Endothelial cell of hepatic sinusoid (primary cell): Measurements from ENCODE around the gene TRAPPC2L.

Experiments
- in situ Hi-C: cut with HindIII; loops from 2 replicates; pipeline ENCODE4 v1.10.0; 2017; ENCODE audit warnings: low sequenced_read_pairs

The TRAPPC2L gene

GRCh38 chr16:88872650-88873331 is 15.9 kb downstream of the TRAPPC2L start:
- in situ Hi-C loops, result loop anchor here (25.0 kb wide), 1 partner anchor 110 kb away; no protein-coding TSS in a partner anchor

DNA sequence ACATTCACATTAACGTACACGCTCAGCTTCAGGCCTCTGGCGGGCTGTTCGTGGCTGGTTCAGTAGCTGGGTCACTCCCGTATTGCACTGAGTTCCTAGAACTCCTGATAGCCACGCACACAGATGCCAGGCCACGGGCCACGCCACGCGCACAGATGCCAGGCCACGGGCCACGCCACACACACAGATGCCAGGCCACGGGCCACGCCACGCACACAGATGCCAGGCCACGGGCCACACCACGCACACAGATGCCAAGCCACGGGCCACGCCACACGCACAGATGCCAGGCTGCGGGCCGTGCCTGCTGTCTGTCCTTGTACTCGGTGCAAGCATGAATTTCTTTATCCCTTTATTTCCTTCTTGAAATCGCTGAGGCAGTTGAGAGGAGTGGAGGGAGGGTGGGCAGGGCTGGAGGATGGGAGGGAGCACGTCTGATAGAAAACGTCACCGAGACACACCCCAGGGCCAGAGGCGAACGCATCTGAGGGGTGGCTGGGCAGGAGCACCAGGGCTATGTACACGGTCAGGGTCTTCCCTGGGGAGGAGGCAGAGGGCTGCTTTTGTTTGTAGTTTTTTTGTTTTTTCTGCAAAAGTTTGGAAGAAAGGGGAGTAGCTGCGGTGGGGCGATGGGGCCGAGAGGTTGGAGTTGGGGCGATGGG is 18.1 kb downstream of the TRAPPC2L start:
- in situ Hi-C loops, result loop anchor here (25.0 kb wide), 1 partner anchor 113 kb away; no protein-coding TSS in a partner anchor

DNA sequence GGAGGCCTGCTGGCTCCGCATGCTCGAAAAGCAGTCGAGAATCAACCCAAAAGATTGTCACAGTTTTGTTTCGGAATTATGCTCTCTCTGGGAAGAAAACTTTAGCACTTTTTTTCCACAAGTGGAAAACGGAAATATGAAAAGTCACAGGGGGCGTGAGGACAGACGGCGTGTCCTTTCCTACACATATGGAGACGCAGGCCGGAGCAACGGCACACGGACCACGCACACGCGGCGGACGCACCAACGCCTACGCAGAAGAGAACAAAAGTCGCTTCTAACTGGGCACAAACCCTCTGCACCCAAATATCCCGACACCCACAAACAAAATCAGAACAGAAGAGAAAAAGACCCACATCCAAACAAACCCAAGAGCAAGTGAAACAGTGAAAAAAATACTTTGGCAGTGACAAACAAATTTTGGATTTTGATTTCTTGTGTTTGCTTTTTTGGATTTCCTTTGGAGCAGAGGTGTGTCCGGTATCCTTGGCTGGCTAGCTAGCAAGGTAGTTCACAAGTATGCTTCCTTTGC is 18.8 kb downstream of the TRAPPC2L start:
- in situ Hi-C loops, result no loop called here

GRCh38 chr16:88876942-88877526 is 20.1 kb downstream of the TRAPPC2L start:
- in situ Hi-C loops, result no loop called here

GRCh38 chr16:88877564-88878289 is 20.8 kb downstream of the TRAPPC2L start:
- in situ Hi-C loops, result no loop called here

- in situ Hi-C loops, result no loop called here
Observed at GRCh38 chr16:88878356-88878755, 21.4 kb downstream of the TRAPPC2L start.

GRCh38 chr16:88878967-88879787 is 22.2 kb downstream of the TRAPPC2L start:
- in situ Hi-C loops, result no loop called here

GRCh38 chr16:88879788-88880055 is 22.8 kb downstream of the TRAPPC2L start:
- in situ Hi-C loops, result no loop called here

GRCh38 chr16:88880226-88881006 is 23.5 kb downstream of the TRAPPC2L start:
- in situ Hi-C loops, result no loop called here

DNA sequence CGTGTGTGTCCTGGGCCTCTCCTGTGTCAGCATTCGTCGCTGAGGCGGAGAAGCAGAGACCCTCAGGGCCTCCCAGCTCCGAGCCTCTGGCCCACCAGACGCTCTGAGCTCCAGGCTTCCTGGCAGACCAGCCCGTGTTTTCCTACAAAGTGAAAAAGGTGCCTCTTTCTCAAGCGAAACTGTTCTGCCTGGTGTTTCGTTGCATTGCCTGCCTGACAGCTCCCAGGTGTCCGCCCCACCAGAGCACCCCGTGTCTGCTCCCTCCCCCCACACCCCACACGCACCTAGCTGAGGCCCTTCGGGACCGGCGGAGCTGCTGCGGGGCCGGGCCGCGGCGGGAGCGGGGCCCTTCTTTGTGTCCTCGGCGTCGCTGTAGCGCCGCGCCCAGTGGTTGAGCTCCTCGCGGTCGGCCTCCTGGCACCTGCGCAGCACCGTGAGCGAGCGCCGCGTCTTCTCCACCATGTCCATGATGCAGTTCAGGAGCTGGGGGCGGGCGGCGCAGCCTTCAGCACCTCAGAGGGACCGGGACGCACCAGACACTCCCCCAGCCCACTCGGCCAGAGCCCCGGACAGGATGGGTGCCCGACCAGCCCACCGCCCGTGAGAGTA is 24.2 kb downstream of the TRAPPC2L start:
- in situ Hi-C loops, result no loop called here

GRCh38 chr16:88881675-88882357 is 24.9 kb downstream of the TRAPPC2L start:
- in situ Hi-C loops, result no loop called here

GRCh38 chr16:88882358-88883030 is 25.6 kb downstream of the TRAPPC2L start:
- in situ Hi-C loops, result no loop called here

GRCh38 chr16:88883117-88883895 is 26.4 kb downstream of the TRAPPC2L start:
- in situ Hi-C loops, result no loop called here

GRCh38 chr16:88883946-88884345 is 27.0 kb downstream of the TRAPPC2L start:
- in situ Hi-C loops, result no loop called here

DNA sequence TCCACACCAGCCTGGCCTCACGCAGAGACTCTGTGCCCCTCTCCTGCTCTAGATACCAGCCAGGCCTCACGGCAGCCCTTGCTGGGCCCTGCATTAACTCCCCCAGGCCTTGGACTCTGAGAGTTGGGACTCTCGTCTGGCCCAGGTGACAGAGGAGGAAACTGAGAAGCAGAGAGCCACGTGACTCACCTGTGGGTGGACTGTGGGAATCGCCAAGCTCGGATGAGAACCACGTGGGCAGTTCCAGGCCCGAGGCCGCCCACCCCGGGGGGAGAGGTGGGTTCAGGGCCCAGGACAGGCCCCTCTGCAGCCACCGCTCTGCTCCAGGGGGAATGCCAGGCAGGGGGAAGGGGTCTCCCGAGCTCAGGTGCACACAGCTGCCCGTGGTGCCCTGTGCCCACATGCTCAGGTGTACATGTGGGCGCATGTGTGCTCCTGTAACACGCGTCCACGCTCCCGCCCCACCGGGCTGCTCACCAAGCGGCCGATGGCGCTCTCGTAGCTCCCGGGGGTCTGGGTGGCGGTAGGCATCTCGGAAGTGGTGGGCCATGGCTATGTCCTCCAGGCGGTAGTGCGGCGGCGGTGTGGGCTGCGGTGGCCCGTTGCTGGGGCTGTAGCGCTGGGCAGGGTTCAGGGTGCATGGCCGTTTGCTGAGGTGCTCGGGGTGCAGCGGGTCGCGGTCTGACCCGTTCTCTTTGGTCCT is 27.8 kb downstream of the TRAPPC2L start:
- in situ Hi-C loops, result no loop called here

DNA sequence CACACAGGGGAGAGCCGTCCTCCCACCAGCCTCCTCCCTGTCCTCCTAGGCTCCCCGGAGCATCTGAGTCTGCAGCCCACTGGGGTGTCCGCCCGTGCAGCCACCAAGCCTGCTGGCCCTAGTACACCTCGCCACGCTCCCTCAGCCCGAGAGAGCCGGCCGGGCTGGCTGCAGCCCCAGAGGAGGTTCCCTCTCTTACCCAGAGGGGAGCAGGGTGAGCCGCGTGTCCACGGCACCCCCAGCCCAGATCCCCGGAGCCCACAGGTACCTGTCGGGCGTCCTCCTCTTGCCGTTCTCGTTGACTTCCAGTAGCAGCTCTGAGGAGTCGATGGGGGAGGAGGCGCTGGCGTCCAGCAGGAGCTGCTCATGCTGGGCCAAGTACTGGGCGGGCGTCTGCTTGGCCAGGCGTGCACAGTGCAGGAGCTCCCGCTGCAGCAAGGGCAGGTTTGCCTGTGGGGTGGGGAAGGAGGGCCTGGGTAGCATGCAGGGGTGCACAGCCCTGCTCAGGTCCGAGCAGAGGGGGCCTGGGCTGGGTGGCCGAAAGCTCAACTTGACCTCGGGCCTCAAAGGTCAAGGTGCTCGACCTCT is 28.9 kb downstream of the TRAPPC2L start:
- in situ Hi-C loops, result no loop called here
